GM23338 (cell line): ENCODE results near the gene ZNF236.

Experiments
- CTCF ChIP-seq, 2 experiments: fragments of 200-600 bp in 1 of 2; sonication (generic) in 1 of 2; conservative IDR thresholded peaks; 2 replicates each; pipeline versions ENCODE4 v1.5.1 to v1.6.1; 2016 to 2017; ENCODE audit warnings: antibody characterized with exemption in 2 of 2, low read depth in 2 of 2, mild to moderate bottlenecking in 2 of 2, moderate library complexity in 1 of 2
- EZH2 ChIP-seq: fragments of 200-600 bp; sonication (generic); IDR thresholded peaks from one replicate; pipeline ENCODE4 v1.8.0; 2017; ENCODE audit warnings: antibody characterized with exemption, mild to moderate bottlenecking, low read depth; ENCODE audit not compliant: unreplicated experiment
- EZH2phosphoT487 ChIP-seq: fragments of 200-600 bp; sonication (generic); IDR thresholded peaks from one replicate; pipeline ENCODE4 v1.8.1; 2018; ENCODE audit warnings: antibody characterized with exemption; ENCODE audit not compliant: unreplicated experiment
- JUNB ChIP-seq: IDR thresholded peaks from one replicate; pipeline ENCODE4 v1.6.1; 2016; ENCODE audit warnings: antibody characterized with exemption; ENCODE audit not compliant: unreplicated experiment
- POLR2AphosphoS5 ChIP-seq: IDR thresholded peaks from 2 replicates; pipeline ENCODE4 v1.6.1; 2016; ENCODE audit warnings: antibody characterized with exemption, low read depth
- STAT1 ChIP-seq: IDR thresholded peaks from one replicate; pipeline ENCODE4 v1.6.1; 2016; ENCODE audit warnings: antibody characterized with exemption; ENCODE audit not compliant: unreplicated experiment

- TF ChIP-seq CTCF (conservative IDR thresholded peaks at IDR 0.05; ENCODE audit: low read depth in 2 of 2) (no peak), POLR2AphosphoS5 (no peak), EZH2 (no peak), EZH2phosphoT487 (no peak), STAT1 (no peak), JUNB (no peak)
Observed at GRCh38 chr18:76973520-76974266, 151.3 kb downstream of the ZNF236 start.
